BJ (cell line): ENCODE results near the gene KRT80. TPM values are rescaled to one million over a fixed set of nuclear protein-coding genes. Genes with fewer than 3 reads are reported as not detected.

Experiments used
- CTCF ChIA-PET: fragments of 350-600 bp; formaldehyde crosslinking; extraction: SDS; loops from one replicate; lab custom pipeline; 2021; ENCODE audit warnings: antibody characterized with exemption, inconsistent platforms; lab: Yijun Ruan, JAX
- POLR2A ChIA-PET: fragments of 300-600 bp; sonication (Branson Sonifier 250); formaldehyde crosslinking; extraction: SDS; loops from one replicate; lab custom pipeline; 2021; ENCODE audit warnings: antibody characterized with exemption; lab: Charles Lee
- DNase-seq: peaks from one replicate; pipeline ENCODE4 v3.0.0-alpha.2; 2011; ENCODE audit warnings: low read depth
- H3K27me3 ChIP-seq: 2 replicates; pipeline ENCODE4 v1.6.0; 2011; ENCODE audit warnings: low read length; ENCODE audit not compliant: control insufficient read depth, insufficient read depth
- H3K36me3 ChIP-seq: 2 replicates; pipeline ENCODE4 v1.5.1; 2011; ENCODE audit warnings: low read length; ENCODE audit not compliant: control insufficient read depth, insufficient read depth
- H3K4me3 ChIP-seq: 2 replicates; pipeline ENCODE4 v1.5.1; 2011; ENCODE audit warnings: low read depth, mild to moderate bottlenecking, control low read depth, low read length
- CTCF ChIP-seq: IDR thresholded peaks from 2 replicates; pipeline ENCODE4 v1.5.1; 2011; ENCODE audit warnings: low read depth, mild to moderate bottlenecking, control low read depth, inconsistent platforms, low read length, moderate library complexity; ENCODE audit not compliant: insufficient read depth
- polyA plus RNA-seq: library from polyadenylated mRNA; depleted of rRNA; stranded (reverse); fragments of >200 nt; gene quantifications from 2 replicates; pipeline ENCODE4 v1.2.3, GENCODE V29; 2011

Gene KRT80
- polyA plus RNA-seq, 1 experiment, result 5.9 TPM

- H3K36me3 ChIP-seq, result no peaks in the 10 kb centered on the region
- CTCF ChIA-PET, result interaction anchor here (0.6 to 3.7 kb wide), 8 partner anchors 9 to 690 kb away, joined by 3 to 22 read pairs (median 4); no protein-coding TSS in a partner anchor
- TF ChIP-seq CTCF, result 0 out of 2 replicates have a peak, but pooled peaks have one; percentile 10
- DNase-seq, result no peak
- POLR2A ChIA-PET, result no interaction called here
- no peak overlapping the region for H3K4me3 ChIP-seq
- H3K27me3 ChIP-seq, result no peaks in the 10 kb centered on the region
These were observed 16.2 kb downstream of the KRT80 start for GRCh38 chr12:52175371-52176350.

GRCh38 chr12:52173526-52173925, 18.3 kb downstream of the KRT80 start:
- CTCF ChIA-PET, result interaction anchor here (0.8 to 3.7 kb wide), 6 partner anchors 8 to 712 kb away, joined by 3 to 22 read pairs (median 4); no protein-coding TSS in a partner anchor
- no peak for TF ChIP-seq CTCF
- POLR2A ChIA-PET, result no interaction called here
- H3K27me3 ChIP-seq, result no peaks in the 10 kb centered on the region
- no peak for DNase-seq
- H3K4me3 ChIP-seq, result no peak overlapping the region
- no peaks in the 10 kb centered on the region for H3K36me3 ChIP-seq

GRCh38 chr12:52172956-52173355, 18.9 kb downstream of the KRT80 start:
- Histone ChIP-seq H3K36me3 (no peaks in the 10 kb centered on the region), H3K4me3 (no peak overlapping the region), H3K27me3 (no peaks in the 10 kb centered on the region)
- POLR2A ChIA-PET, result no interaction called here
- CTCF ChIA-PET, result interaction anchor here (1.0 to 3.7 kb wide), 5 partner anchors 9 to 713 kb away, joined by 3 to 22 read pairs (median 5); no protein-coding TSS in a partner anchor
- no peak for DNase-seq
- no peak for TF ChIP-seq CTCF

GRCh38 chr12:52171950-52172512, 19.8 kb downstream of the KRT80 start:
- no peaks in the 10 kb centered on the region for H3K27me3 ChIP-seq
- TF ChIP-seq CTCF, result peak; percentile 45
- ChIA-PET CTCF (interaction anchor here (0.6 to 2.6 kb wide), 7 partner anchors 9 to 702 kb away, joined by 3 to 17 read pairs (median 5); no protein-coding TSS in a partner anchor), POLR2A (no interaction called here)
- H3K4me3 ChIP-seq, result no peak overlapping the region
- no peak for DNase-seq
- no peaks in the 10 kb centered on the region for H3K36me3 ChIP-seq

- ChIA-PET POLR2A (interaction anchor here (0.6 kb wide), 1 partner anchor 46 kb away, joined by 5 read pairs; no protein-coding TSS in a partner anchor), CTCF (interaction anchor here (1.5 to 2.6 kb wide), 2 partner anchors 11 to 42 kb away, joined by 5 to 17 read pairs; no protein-coding TSS in a partner anchor)
- no peak for TF ChIP-seq CTCF
- DNase-seq, result no peak
- no peaks in the 10 kb centered on the region for H3K27me3 ChIP-seq
- no peaks in the 10 kb centered on the region for H3K36me3 ChIP-seq
- H3K4me3 ChIP-seq, result no peak overlapping the region
These were observed 21.0 kb downstream of the KRT80 start for GRCh38 chr12:52170827-52171226.
